ENCODE data around the gene TBL1XR1.

Gene TBL1XR1

GRCh38 chr3:177197727-177198460, 612 bp upstream of the TBL1XR1 start:
- DNase-seq: no peak
- in situ Hi-C loops (cut with HindIII; ENCODE audit: low pct_ligation_motif_present, low sequenced_read_pairs): no loop called here
- TF ChIP-seq, protein P1, sequence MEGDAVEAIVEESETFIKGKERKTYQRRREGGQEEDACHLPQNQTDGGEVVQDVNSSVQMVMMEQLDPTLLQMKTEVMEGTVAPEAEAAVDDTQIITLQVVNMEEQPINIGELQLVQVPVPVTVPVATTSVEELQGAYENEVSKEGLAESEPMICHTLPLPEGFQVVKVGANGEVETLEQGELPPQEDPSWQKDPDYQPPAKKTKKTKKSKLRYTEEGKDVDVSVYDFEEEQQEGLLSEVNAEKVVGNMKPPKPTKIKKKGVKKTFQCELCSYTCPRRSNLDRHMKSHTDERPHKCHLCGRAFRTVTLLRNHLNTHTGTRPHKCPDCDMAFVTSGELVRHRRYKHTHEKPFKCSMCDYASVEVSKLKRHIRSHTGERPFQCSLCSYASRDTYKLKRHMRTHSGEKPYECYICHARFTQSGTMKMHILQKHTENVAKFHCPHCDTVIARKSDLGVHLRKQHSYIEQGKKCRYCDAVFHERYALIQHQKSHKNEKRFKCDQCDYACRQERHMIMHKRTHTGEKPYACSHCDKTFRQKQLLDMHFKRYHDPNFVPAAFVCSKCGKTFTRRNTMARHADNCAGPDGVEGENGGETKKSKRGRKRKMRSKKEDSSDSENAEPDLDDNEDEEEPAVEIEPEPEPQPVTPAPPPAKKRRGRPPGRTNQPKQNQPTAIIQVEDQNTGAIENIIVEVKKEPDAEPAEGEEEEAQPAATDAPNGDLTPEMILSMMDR (IDR thresholded peaks at IDR 0.05; ENCODE audit: low read depth, low read length, missing control alignments): no peak
- peak overlapping the region; percentile 92 for H3K27ac ChIP-seq
- no peaks in the 10 kb centered on the region for H3K27me3 ChIP-seq (replicated peaks)
- H3K36me3 ChIP-seq (replicated peaks): no peaks in the 10 kb centered on the region
- peak overlapping the region; percentile 42 for H3K4me3 ChIP-seq (ENCODE audit: low read depth, low read length)

GRCh38 chr3:177196456-177197040, 734 bp downstream of the TBL1XR1 start:
- no peaks in the 10 kb centered on the region for H3K36me3 ChIP-seq (replicated peaks)
- peak overlapping the region; percentile 89 for H3K4me3 ChIP-seq (ENCODE audit: low read depth, low read length)
- H3K27me3 ChIP-seq (replicated peaks): no peaks in the 10 kb centered on the region
- TF ChIP-seq, protein P1 (IDR thresholded peaks at IDR 0.05; ENCODE audit: low read depth, low read length, missing control alignments): no peak
- in situ Hi-C loops (cut with HindIII; ENCODE audit: low pct_ligation_motif_present, low sequenced_read_pairs): no loop called here
- no peak for DNase-seq
- peak overlapping the region; percentile 92 for H3K27ac ChIP-seq

DNA sequence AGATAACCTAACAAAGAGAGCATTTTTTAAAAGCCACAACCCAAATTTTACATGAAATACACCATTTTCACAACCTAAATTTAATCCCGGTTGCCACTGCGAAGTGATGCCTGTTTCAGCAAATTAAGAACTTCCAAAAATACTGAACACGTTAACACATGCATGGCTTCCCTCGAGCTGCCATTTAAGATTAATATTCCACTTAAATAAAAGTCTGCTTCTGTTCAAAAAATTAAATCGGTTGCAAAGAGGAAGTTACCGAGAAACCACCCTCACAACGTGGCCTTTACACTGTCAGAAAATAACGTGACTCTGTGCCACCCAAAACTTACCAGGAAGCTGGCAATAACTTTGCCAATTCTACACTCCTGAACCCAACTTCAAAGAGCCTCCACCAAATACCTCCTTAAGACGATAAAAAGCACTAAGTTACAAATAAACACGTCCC, 1.2 kb downstream of the TBL1XR1 start:
- Histone ChIP-seq H3K36me3 (replicated peaks) (no peaks in the 10 kb centered on the region), H3K27ac (peak overlapping the region; percentile 92), H3K4me3 (ENCODE audit: low read depth, low read length) (peak overlapping the region; percentile 89), H3K27me3 (replicated peaks) (no peaks in the 10 kb centered on the region)
- no peak for DNase-seq
- TF ChIP-seq, protein P1 (IDR thresholded peaks at IDR 0.05; ENCODE audit: low read depth, low read length, missing control alignments): no peak
- in situ Hi-C loops (cut with HindIII; ENCODE audit: low pct_ligation_motif_present, low sequenced_read_pairs): no loop called here

DNA sequence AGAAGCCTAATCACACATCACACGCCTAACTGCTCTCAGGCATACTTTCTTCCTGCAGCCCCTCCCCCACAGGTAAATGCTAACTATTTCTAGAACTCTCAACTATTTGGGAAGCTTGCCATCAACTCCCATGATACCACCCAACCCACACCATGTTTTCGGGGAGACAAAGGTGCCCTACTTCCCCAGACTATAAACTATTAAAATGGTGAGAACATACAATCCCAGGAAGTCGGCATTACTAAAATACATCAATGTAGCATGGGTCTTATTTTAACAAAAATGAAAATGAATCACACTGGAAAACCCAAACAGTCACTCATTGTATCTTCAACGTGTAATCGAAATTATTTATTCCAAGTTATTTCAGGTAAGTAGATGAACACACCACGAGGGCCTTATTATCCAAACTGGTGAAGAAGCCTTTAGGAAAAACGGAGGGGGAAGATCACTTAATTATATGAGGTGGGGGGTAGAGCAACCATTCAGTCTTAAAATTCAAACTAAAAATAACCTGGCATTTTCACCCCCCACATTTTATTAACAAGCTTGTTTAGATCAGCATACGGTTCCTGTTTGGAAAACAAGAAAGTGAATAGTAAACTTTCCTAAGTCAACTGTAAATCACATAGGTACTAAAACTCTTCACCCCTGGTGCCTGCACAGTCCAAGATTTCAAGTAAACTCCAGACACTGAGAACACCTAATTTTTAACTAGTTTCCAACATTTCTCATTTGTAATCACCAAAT, 1.9 kb downstream of the TBL1XR1 start:
- no peak for DNase-seq
- no peaks in the 10 kb centered on the region for H3K27me3 ChIP-seq (replicated peaks)
- H3K36me3 ChIP-seq (replicated peaks): no peaks in the 10 kb centered on the region
- TF ChIP-seq, protein P1 (IDR thresholded peaks at IDR 0.05; ENCODE audit: low read depth, low read length, missing control alignments): no peak
- peak overlapping the region; percentile 89 for H3K4me3 ChIP-seq (ENCODE audit: low read depth, low read length)
- in situ Hi-C loops (cut with HindIII; ENCODE audit: low pct_ligation_motif_present, low sequenced_read_pairs): no loop called here
- H3K27ac ChIP-seq: peak overlapping the region; percentile 92

- H3K27ac ChIP-seq: no peak overlapping the region
- no peaks in the 10 kb centered on the region for H3K36me3 ChIP-seq (replicated peaks)
- H3K4me3 ChIP-seq (ENCODE audit: low read depth, low read length): peak overlapping the region; percentile 89
- DNase-seq: no peak
- in situ Hi-C loops (cut with HindIII; ENCODE audit: low pct_ligation_motif_present, low sequenced_read_pairs): no loop called here
- TF ChIP-seq, protein P1 (IDR thresholded peaks at IDR 0.05; ENCODE audit: low read depth, low read length, missing control alignments): no peak
- H3K27me3 ChIP-seq (replicated peaks): no peaks in the 10 kb centered on the region
Measured at GRCh38 chr3:177194299-177194698, 3.0 kb downstream of the TBL1XR1 start.

Measured in brain microvascular endothelial cell (primary cell).